ENCODE data around the gene CROCC2.

DNA sequence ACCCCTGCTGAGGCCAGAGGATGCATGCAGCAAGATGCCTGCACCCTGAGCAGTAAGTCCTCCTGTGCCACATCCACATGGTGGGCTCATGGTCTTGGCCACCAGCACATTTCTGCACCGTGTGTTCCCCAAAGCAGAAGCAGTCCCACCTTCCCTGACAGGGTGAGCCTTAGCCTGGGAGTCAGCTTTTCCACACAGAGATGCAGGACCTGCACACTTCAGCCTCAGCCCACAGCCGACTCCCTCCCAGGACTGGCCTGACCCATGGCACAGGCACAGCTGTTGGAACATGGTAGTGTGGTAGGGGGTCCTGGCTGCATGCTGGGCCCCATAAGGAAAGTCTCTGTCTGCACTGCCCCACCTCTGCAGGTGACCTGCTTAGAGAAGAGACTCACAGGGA is 97.2 kb downstream of the CROCC2 start:
- TF ChIP-seq, protein P1, sequence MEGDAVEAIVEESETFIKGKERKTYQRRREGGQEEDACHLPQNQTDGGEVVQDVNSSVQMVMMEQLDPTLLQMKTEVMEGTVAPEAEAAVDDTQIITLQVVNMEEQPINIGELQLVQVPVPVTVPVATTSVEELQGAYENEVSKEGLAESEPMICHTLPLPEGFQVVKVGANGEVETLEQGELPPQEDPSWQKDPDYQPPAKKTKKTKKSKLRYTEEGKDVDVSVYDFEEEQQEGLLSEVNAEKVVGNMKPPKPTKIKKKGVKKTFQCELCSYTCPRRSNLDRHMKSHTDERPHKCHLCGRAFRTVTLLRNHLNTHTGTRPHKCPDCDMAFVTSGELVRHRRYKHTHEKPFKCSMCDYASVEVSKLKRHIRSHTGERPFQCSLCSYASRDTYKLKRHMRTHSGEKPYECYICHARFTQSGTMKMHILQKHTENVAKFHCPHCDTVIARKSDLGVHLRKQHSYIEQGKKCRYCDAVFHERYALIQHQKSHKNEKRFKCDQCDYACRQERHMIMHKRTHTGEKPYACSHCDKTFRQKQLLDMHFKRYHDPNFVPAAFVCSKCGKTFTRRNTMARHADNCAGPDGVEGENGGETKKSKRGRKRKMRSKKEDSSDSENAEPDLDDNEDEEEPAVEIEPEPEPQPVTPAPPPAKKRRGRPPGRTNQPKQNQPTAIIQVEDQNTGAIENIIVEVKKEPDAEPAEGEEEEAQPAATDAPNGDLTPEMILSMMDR (IDR thresholded peaks at IDR 0.05 in 4 of 5, conservative IDR thresholded peaks at IDR 0.05 in 1 of 5) = no peak
- TF ChIP-seq POLR2A (IDR thresholded peaks at IDR 0.05) = no peak
